Measurements from ENCODE around the gene SYNE1. TPM values are rescaled to one million over a fixed set of nuclear protein-coding genes. Genes with fewer than 3 reads are reported as not detected.

Gene SYNE1
- total RNA-seq, 1 donor from 2014 or later = 166 TPM

- TF ChIP-seq, protein P1, sequence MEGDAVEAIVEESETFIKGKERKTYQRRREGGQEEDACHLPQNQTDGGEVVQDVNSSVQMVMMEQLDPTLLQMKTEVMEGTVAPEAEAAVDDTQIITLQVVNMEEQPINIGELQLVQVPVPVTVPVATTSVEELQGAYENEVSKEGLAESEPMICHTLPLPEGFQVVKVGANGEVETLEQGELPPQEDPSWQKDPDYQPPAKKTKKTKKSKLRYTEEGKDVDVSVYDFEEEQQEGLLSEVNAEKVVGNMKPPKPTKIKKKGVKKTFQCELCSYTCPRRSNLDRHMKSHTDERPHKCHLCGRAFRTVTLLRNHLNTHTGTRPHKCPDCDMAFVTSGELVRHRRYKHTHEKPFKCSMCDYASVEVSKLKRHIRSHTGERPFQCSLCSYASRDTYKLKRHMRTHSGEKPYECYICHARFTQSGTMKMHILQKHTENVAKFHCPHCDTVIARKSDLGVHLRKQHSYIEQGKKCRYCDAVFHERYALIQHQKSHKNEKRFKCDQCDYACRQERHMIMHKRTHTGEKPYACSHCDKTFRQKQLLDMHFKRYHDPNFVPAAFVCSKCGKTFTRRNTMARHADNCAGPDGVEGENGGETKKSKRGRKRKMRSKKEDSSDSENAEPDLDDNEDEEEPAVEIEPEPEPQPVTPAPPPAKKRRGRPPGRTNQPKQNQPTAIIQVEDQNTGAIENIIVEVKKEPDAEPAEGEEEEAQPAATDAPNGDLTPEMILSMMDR (IDR thresholded peaks at IDR 0.05) = no peak
- Histone ChIP-seq H3K36me3 (peaks cover 77% of the 10 kb centered on the region), H3K4me3 (no peak overlapping the region), H3K27ac (peak overlapping the region; percentile 19), H3K9me3 (no peaks in the 10 kb centered on the region), H3K27me3 (ENCODE audit: low read depth) (no peaks in the 10 kb centered on the region), H3K4me1 (peaks cover 8% of the 10 kb centered on the region)
- ATAC-seq (no peak), DNase-seq (no peak)
- intact Hi-C loops (cut with DNase I) = no loop called here
Measured at GRCh38 chr6:152246554-152247337, 390.4 kb downstream of the SYNE1 start.

DNA sequence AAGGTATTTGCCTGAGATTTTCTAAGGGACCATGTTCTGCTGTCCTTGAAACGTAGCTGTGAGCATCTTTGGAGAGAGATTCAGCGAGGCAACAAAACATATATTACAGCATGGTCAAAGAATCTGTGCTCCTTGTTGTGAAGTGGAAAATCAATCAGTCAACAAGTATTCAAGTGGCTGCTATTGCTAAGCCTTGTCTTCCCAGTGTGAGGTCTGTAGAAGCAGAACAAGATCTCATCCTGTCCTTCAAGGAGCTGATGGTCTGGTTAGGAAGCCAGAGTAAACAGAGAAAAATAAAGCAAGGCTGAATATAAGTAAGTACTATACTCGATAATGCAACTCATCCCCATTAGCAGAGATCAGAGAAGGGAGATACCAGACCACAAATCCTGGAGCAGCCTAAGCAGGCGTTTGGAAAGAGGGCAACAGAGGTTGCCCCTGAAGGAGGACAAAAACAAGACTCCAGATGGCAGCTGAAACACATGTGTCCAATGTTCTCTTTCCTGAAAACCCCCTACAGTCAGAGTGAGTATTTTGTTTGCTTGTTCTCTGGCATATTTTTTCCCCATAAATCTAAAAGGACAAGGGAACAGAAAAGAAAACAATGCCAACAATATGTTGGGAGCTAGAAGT, 392.0 kb downstream of the SYNE1 start:
- peak overlapping the region; percentile 32 for H3K27ac ChIP-seq
- no peak for DNase-seq
- peak; percentile 50 to 53 for ATAC-seq
- TF ChIP-seq, protein P1 (IDR thresholded peaks at IDR 0.05) = no peak
- H3K4me3 ChIP-seq = no peak overlapping the region
- intact Hi-C loops (cut with DNase I) = no loop called here
- H3K36me3 ChIP-seq = peaks cover 85% of the 10 kb centered on the region
- peaks cover 8% of the 10 kb centered on the region for H3K4me1 ChIP-seq
- H3K9me3 ChIP-seq = no peaks in the 10 kb centered on the region
- no peaks in the 10 kb centered on the region for H3K27me3 ChIP-seq (ENCODE audit: low read depth)

- intact Hi-C loops (cut with DNase I) = no loop called here
- Histone ChIP-seq H3K36me3 (peaks cover 95% of the 10 kb centered on the region), H3K27ac (no peak overlapping the region), H3K9me3 (no peaks in the 10 kb centered on the region), H3K4me1 (no peaks in the 10 kb centered on the region), H3K4me3 (no peak overlapping the region), H3K27me3 (ENCODE audit: low read depth) (no peaks in the 10 kb centered on the region)
- ATAC-seq = no peak
- no peak for DNase-seq
- TF ChIP-seq, protein P1 (IDR thresholded peaks at IDR 0.05) = no peak
Measured at GRCh38 chr6:152241013-152241766, 396.0 kb downstream of the SYNE1 start.

DNA sequence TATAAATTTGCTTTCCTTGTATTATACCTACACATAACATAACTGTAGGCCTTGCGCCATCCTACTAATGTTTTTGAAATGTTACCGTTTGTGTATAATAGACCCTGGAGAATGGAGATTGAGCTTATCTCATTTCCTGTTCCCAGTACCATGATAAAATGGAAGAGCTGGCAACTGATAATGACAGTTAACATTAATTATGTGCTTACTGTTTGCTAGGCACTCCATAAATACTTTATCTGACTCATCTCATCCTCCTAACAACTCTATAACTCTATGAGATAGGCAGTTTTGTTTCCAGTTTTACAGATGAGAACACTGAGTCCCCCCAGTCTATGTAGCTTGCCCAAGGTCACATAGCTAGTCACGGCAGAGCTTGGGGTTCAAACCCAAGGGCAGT, 396.7 kb downstream of the SYNE1 start:
- ATAC-seq (no peak), DNase-seq (no peak)
- Histone ChIP-seq H3K36me3 (peaks cover 96% of the 10 kb centered on the region), H3K4me1 (no peaks in the 10 kb centered on the region), H3K9me3 (no peaks in the 10 kb centered on the region), H3K27ac (no peak overlapping the region), H3K4me3 (no peak overlapping the region), H3K27me3 (ENCODE audit: low read depth) (no peaks in the 10 kb centered on the region)
- intact Hi-C loops (cut with DNase I) = no loop called here
- TF ChIP-seq, protein P1 (IDR thresholded peaks at IDR 0.05) = no peak

- DNase-seq (no peak), ATAC-seq (no peak)
Measured at GRCh38 chr6:152236370-152237097, 400.6 kb downstream of the SYNE1 start.

More at GRCh38 chr6:152236370-152237097, 400.6 kb downstream of the SYNE1 start:
- intact Hi-C loops (cut with DNase I) = no loop called here
- no peaks in the 10 kb centered on the region for H3K9me3 ChIP-seq
- peak overlapping the region; percentile 15 for H3K27ac ChIP-seq
- TF ChIP-seq, protein P1 (IDR thresholded peaks at IDR 0.05) = no peak
- H3K4me1 ChIP-seq = peaks cover 8% of the 10 kb centered on the region
- no peak overlapping the region for H3K4me3 ChIP-seq
- H3K36me3 ChIP-seq = peaks cover 98% of the 10 kb centered on the region
- H3K27me3 ChIP-seq (ENCODE audit: low read depth) = no peaks in the 10 kb centered on the region

Data from lower lobe of right lung (tissue), 2 donors.